GM18861 (cell line): ENCODE results near the gene RNF121.

Experiments used
- ATAC-seq: cut with Tn5 transposase; IDR thresholded peaks from one replicate; pipeline ENCODE4 v1.9.1; 2021; ENCODE audit not compliant: unreplicated experiment

RNF121 gene

DNA sequence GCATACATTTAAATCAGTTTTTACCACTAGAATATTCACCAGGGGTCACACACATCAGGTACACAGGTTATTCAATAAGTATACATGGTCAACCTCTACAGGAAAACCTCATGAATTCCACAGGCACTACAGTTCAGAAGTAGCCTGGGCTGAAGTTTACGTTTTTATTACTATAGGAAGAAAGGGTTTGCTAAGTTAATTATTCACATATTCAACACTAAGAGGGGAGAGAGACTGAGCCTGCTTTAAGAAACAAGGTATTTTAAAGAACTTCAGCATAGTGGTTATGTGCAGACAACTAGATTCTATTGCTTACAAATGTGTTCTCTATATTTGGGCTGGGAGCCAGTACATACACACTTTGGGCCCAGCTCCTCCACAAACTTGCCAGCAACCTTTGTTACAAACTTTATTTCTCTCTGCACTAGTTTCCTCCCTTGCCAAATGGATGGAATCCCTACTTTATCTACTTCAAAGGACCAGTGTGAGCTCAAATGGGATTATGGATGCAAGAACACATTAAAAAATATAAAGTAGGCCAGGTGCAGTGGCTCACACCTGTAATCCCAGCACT is 101.7 kb downstream of the RNF121 start:
- no peak for ATAC-seq

DNA sequence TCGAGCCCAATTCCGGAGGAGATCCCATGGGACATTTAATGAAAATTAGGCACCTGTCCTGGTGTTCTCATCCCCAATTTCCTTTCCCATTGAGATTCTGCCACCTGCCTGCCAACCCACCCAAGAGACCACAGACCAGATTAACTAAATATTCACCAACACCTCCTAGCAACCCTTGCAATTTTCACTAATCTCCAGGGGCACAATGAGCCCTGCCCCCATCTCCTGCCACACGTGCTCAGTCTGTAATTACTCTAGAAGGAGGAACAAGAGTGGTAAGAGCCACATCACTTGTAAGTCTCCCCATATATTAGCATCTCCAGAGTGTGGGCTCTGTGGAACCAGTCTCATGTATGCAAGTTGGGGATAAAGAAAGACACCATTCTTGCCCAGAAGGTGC is 107.8 kb downstream of the RNF121 start:
- ATAC-seq = no peak

GRCh38 chr11:72037554-72038311 is 108.9 kb downstream of the RNF121 start:
- ATAC-seq = no peak

- no peak for ATAC-seq
Measured at GRCh38 chr11:72038491-72038890, 109.6 kb downstream of the RNF121 start.

DNA sequence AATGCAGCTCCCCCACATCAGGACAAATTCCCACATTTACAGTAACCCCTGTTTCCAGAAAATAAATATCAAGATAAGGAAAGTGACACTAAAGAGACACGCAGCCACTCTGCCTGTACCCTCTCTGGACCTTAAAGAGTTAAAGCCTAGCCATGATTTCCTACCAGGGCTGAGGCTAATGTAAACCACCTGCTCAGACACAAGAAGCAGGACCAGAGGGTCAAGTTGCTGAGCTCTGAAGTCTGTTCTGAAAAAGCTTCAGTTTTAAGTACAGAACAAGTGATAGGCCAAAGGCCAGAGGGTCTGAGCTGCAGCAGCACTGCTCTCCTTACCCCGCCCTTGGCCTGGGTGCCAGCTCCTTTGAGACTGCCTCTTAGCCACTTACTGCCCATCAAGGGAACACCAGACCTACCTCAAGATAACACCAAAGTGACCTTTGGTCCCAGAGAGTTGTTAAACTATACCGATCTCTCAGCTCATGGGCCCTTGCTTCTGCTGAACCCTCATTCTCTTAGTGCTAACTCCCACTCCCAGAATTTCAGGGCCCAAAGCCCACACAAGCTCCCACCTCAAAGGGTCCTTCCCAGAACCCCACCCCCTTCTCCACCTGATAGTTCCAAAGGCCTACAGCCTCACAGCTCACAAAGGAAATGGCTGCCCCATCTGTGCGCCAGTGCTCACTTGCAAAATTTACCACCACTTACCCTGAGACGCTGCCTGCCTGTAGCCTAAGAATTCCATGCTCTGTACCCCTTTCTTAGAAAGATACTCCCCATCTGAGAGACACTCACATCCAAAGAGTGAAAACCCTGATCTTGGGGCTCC is 110.4 kb downstream of the RNF121 start:
- no peak for ATAC-seq

- no peak for ATAC-seq
Measured at GRCh38 chr11:72039856-72040401, 111.1 kb downstream of the RNF121 start.

GRCh38 chr11:72040491-72041363 is 111.9 kb downstream of the RNF121 start:
- no peak for ATAC-seq

- no peak for ATAC-seq
Measured at GRCh38 chr11:72041364-72042063, 112.7 kb downstream of the RNF121 start.

GRCh38 chr11:72042064-72042745 is 113.4 kb downstream of the RNF121 start:
- ATAC-seq = no peak

GRCh38 chr11:72045849-72046248 is 117.0 kb downstream of the RNF121 start:
- ATAC-seq = no peak
